HG03442 (cell line): Measurements from ENCODE around the gene FIG4.
"Not testable (repeated sequence)": the region's sequence is repeated elsewhere in the genome, so short reads cannot be mapped to it uniquely, and the experiment has no call there.

Experiments
- ATAC-seq: cut with Tn5 transposase; IDR thresholded peaks from one replicate; pipeline ENCODE4 v1.9.1; 2021; ENCODE audit warnings: mild to moderate bottlenecking, moderate library complexity; ENCODE audit not compliant: unreplicated experiment

FIG4 gene

GRCh38 chr6:109841869-109842268, 150.8 kb downstream of the FIG4 start:
- ATAC-seq: no peak

DNA sequence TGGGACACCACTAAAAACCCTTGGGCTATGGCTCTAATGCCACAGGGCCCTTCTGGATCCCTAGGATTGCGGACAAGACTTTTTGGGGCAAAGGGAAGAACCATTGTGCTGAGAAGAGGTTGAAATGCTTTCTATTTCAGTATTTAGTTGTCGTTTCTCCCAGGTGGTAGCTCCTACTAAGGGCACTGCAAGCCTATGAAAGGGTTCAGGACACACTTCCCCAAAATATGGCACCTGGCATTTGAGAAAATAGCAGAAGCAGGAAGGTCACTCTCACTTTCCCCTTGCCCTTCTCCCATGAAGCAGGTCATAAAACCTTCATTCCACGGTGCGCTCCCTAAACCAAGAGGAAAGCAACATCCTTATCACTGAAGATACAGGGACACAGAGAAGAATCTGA, 161.6 kb downstream of the FIG4 start:
- no peak for ATAC-seq

DNA sequence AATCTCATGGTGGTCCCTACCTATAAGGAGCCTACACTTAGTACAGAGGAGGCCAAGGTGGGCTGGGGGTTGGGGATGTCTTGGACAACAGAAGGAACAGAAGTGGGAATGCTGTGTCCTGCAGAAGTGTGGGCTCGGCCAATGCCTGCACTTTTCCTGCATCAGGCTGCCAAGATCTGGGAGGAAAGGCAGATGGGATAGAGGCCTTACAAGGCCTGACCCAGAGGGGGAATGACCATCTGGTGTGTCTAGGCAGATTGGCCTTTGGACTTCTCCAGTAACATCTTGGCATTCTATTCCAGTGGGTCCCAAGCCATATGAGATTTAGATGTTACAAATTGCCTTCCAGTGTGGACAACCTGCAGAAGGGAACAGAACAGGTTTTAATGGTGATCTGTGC, 162.3 kb downstream of the FIG4 start:
- ATAC-seq: no peak

- ATAC-seq: no peak
Observed at GRCh38 chr6:109853951-109854350, 162.9 kb downstream of the FIG4 start.

- ATAC-seq: no peak
Observed at GRCh38 chr6:109854541-109855308, 163.6 kb downstream of the FIG4 start.

GRCh38 chr6:109855476-109856040, 164.5 kb downstream of the FIG4 start:
- not testable (repeated sequence) for ATAC-seq

- no peak for ATAC-seq
Observed at GRCh38 chr6:109861946-109862345, 170.8 kb downstream of the FIG4 start.

- no peak for ATAC-seq
Observed at GRCh38 chr6:109864050-109864449, 173.0 kb downstream of the FIG4 start.

DNA sequence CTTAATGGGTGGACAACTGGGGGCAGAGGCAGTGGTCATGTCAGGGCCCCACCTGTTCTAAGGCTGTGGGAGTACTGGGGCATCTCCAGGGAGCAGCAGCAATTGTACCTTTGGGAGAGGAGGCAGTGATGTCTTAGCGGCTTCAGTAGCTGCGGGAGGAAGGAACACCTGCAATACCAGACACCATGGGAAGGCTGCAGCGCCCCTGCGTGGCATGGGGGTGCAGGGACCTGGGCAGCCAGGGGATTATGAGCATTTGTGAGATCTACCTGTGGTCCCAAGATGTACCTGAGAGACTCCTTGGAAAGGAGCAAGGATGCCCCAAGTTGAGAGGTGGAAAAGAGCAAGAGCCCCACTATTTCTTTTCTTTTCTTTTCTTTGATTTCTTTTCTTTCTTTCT, 174.9 kb downstream of the FIG4 start:
- ATAC-seq: no peak

- no peak for ATAC-seq
Observed at GRCh38 chr6:109867009-109867969, 176.2 kb downstream of the FIG4 start.

- no peak for ATAC-seq
Observed at GRCh38 chr6:109867970-109868358, 176.9 kb downstream of the FIG4 start.

DNA sequence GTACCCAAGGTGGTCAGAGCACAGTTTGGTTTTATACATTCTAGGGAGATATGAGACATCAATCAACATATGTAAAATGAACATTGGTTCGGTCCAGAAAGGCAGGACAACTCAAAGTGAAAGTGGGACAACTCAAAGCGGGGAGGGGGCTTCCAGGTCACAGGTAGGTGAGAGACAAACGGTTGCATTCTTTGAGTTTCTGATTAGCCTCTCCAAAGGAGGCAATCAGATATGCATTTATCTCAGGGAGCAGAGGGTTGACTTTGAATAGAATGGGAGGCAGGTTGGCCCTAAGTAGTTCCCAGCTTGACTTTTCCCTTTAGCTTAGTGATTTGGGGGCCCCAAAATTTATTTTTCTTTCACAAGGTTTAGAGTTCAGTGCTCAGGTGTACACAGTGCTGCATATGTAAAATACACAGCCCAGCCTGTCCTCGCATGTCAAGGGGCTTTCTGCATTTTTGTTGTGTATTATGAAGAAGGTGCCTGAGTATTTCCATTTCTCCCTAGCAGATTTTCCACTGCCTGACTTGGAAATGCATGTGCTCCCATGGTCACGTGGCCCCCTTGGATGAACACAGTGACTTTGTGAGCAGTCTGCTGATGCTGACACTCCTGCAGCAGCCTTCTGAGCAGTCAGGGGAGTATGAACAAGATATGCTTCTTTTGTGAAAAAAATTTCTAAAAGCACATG, 178.4 kb downstream of the FIG4 start:
- ATAC-seq: not testable (repeated sequence)

DNA sequence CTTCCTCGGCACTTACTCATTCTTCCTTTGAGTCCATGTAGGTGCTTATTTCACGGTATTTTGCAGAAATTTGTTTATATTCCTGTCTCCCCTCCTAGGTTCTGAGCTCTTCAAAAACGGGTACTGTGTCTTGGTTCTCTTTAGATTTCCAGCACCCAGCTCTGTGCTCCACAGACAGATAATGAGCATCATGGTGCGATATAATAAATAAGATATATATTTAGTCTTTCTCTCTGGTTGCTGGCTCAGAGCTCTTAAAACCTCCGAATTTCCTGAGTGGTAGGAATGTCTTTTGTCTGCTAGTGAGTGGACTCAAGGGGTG, 179.0 kb downstream of the FIG4 start:
- ATAC-seq: no peak

GRCh38 chr6:109872549-109872948, 181.5 kb downstream of the FIG4 start:
- no peak for ATAC-seq

DNA sequence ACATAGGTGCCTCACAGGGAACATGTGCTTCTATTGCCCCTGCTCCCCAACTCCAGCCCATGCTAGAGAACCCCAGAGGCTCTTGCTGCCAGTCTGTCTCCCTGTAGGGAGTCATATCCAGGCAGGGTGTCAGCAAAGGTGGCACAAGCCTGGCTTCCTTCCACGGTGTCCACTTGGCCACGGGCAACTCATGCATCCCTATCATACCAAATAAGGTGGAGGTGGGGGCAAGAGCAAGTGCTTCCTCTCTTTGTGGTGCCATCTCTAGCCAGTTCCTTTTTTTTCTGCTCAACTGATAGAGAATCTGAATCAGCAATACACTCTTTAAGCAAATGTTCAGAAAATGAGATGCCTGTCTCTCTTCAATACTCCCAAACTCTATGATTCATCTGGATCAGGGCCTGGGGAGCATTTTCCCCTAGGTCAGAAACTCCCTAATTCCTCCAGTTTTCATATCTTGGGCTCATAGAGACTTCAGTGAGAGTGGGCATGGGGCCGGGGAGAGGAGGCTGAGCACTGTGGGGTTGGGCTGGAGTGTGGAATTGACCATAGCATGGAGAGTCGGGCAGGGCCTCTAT, 182.0 kb downstream of the FIG4 start:
- no peak for ATAC-seq

- no peak for ATAC-seq
Observed at GRCh38 chr6:109874086-109874485, 183.0 kb downstream of the FIG4 start.

- ATAC-seq: no peak
Observed at GRCh38 chr6:109874621-109875020, 183.5 kb downstream of the FIG4 start.
